Gastrocnemius medialis (tissue), 4 donors: ENCODE measurements around the gene PLEKHA1.

Experiments
- CTCF ChIP-seq, 5 experiments: fragments of 450-650 bp in 3 of 5; fragments of 200-600 bp in 2 of 5; sonication (generic) in 2 of 5; IDR thresholded peaks in 4 of 5; conservative IDR thresholded peaks in 1 of 5; 1 replicate in 4 of 5; 2 replicates in 1 of 5; pipeline ENCODE4 v1.5.1; 2016 to 2019; ENCODE audit warnings: antibody characterized with exemption in 5 of 5, mild to moderate bottlenecking in 3 of 5, moderate library complexity in 3 of 5
- POLR2A ChIP-seq, 2 donors: fragments of 450-650 bp; IDR thresholded peaks; one replicate each; pipeline ENCODE4 v1.6.1; 2017; ENCODE audit warnings: antibody characterized with exemption in 2 of 2, mild to moderate bottlenecking in 2 of 2, moderate library complexity in 2 of 2

DNA sequence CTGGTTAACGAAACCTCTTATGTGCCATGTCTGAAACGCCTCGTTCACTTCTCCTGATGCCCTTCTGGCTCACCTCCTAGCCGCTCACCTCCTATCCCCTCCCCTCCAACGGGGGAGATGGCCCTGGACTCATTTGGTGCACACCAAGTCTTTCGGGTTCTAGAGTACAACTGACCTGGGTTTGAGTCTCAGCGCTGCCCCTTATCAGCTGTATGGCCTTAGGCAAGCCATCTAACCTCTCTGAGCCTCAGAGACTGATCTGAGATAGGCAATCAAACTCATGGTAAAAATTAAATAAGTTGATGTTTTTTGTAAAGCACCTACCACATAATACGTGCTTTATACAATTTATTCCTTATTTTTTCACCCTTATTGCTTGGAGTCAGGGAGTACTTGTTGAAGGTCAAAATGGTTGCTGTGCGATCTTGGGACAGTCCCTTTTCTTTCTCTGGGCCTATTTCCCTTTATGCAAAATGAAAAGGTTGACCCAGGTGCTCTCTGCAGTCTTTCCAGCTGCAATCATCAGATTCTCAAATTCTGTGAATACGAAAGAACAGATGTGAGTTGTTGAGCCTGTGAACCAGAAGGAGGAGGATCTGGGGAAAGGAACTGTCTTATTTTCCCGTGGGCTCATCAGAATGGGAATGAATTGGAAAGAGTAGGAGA lies 31.2 kb upstream of the PLEKHA1 start:
- TF ChIP-seq CTCF (IDR thresholded peaks at IDR 0.05 in 4 of 5, conservative IDR thresholded peaks at IDR 0.05 in 1 of 5) (no peak), POLR2A (IDR thresholded peaks at IDR 0.05) (no peak)
